Activated CD4-positive, CD25-positive, alpha-beta regulatory T cell treated with anti-CD3 and anti-CD28 coated beads, Interleukin-2, amount 50 U/mL, for 16 hours (primary cell): ENCODE measurements around the gene CCR9.

ENCODE experiments used
- DNase-seq: peaks from one replicate; pipeline ENCODE4 v3.0.0-alpha.2; 2020; ENCODE audit warnings: low read depth, low spot score

CCR9 gene

GRCh38 chr3:45907769-45908705 is 21.7 kb downstream of the CCR9 start:
- DNase-seq, result no peak

- DNase-seq, result no peak
These were observed 22.4 kb downstream of the CCR9 start for GRCh38 chr3:45908761-45909160.

- DNase-seq, result no peak
These were observed 23.2 kb downstream of the CCR9 start for GRCh38 chr3:45909542-45909941.

- DNase-seq, result no peak
These were observed 24.5 kb downstream of the CCR9 start for GRCh38 chr3:45910892-45911291.

GRCh38 chr3:45911511-45912226 is 25.3 kb downstream of the CCR9 start:
- DNase-seq, result no peak

GRCh38 chr3:45912435-45912834 is 26.1 kb downstream of the CCR9 start:
- no peak for DNase-seq

GRCh38 chr3:45914362-45915058 is 28.2 kb downstream of the CCR9 start:
- DNase-seq, result no peak

GRCh38 chr3:45915059-45915439 is 28.7 kb downstream of the CCR9 start:
- no peak for DNase-seq

GRCh38 chr3:45915518-45916231 is 29.3 kb downstream of the CCR9 start:
- DNase-seq, result peak; percentile 54

GRCh38 chr3:45917146-45917898 is 31.0 kb downstream of the CCR9 start:
- DNase-seq, result no peak

GRCh38 chr3:45921158-45922038 is 35.1 kb downstream of the CCR9 start:
- DNase-seq, result no peak

GRCh38 chr3:45922039-45922326 is 35.6 kb downstream of the CCR9 start:
- no peak for DNase-seq

GRCh38 chr3:45922950-45923590 is 36.7 kb downstream of the CCR9 start:
- DNase-seq, result no peak

- no peak for DNase-seq
These were observed 37.4 kb downstream of the CCR9 start for GRCh38 chr3:45923755-45924154.

- DNase-seq, result no peak
These were observed 41.5 kb downstream of the CCR9 start for GRCh38 chr3:45927881-45928280.

GRCh38 chr3:45929042-45929679 is 42.8 kb downstream of the CCR9 start:
- DNase-seq, result peak; percentile 41

- DNase-seq, result no peak
These were observed 45.2 kb downstream of the CCR9 start for GRCh38 chr3:45931496-45931895.

- DNase-seq, result no peak
These were observed 45.8 kb downstream of the CCR9 start for GRCh38 chr3:45932112-45932511.

- no peak for DNase-seq
These were observed 47.2 kb downstream of the CCR9 start for GRCh38 chr3:45933591-45933990.
